ENCODE results near the gene TMEM128.
"Not testable (repeated sequence)": the region's sequence is repeated elsewhere in the genome, so short reads cannot be mapped to it uniquely, and the experiment has no call there.

The TMEM128 gene

DNA sequence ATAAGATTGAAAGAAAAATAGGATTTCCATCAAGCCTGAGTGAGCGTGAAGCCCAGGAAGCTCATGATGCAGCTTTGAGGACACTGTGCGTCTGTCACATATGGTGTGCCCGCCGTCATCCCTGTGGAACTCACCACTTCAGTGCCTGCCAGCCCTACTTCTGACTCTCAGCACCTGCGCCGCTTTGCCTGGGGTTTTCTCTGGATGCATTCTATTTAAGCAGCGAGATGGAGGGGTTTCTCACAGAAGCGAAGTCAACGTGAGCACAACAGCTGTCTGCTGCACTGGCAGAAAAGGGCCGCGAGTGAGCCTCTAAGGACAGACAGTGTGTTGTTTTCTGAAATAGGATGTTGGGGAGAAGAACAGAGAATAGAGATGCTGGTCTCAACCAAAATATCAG, 6.2 kb upstream of the TMEM128 start:
- DNase-seq: no peak

- DNase-seq: no peak
Measured at GRCh38 chr4:4249866-4250265, 1.8 kb upstream of the TMEM128 start.

DNA sequence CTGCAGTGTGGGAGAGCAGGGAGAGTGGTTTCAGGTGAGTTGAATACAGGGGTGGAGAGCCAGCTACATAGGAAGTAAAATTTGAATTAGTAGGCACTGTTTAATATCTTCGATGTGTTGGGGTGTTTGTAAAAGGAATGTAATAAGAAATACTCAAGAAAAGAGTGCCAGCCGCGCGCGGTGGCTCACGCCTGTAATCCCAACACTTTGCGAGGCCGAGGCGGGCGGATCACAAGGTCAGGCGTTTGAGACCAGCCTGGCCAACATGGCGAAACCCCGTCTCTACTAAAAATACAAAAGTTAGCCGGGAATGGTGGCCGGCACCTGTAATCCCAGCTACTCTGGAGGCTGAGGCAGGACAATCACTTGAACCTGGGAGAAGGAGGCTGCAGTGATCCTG, 1.3 kb upstream of the TMEM128 start:
- DNase-seq: not testable (repeated sequence)

DNA sequence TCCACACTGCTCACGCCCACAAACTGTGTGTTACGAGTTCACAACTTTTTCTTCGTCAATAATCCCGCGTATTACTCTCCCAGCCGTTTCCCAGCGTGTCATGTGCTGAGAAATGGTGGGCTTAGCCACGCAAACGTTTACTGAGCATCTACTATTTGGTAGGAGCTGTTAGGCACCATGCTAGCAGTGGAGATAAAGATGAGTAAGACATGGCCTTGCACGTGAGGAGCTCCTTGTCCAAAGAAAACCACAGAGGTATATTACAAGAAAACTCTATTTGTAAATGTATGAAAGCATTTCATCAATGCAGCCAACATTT, 821 bp upstream of the TMEM128 start:
- DNase-seq: no peak

GRCh38 chr4:4247696-4248028, 361 bp downstream of the TMEM128 start:
- no peak for DNase-seq

DNA sequence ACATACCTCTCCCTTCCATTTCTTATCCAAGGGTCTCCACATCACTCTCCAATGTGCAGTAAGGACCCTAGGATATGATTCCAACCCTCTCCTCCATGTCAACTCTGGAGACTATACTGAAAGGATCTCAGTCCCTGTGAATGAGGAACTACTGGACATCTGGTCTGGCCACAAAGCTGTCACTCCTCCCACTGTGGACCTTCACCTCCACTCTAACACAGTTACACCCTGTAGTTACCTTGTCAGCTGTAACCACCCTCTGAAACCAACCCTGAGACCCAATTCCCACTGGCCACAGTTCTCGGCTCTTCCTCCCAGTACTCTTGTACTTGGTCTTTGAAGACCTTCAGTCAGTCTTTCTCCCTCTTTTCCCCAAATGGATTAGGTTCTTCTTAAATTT, 2.9 kb downstream of the TMEM128 start:
- DNase-seq: no peak

GRCh38 chr4:4239551-4239950, 8.5 kb downstream of the TMEM128 start:
- DNase-seq: not testable (repeated sequence)

DNA sequence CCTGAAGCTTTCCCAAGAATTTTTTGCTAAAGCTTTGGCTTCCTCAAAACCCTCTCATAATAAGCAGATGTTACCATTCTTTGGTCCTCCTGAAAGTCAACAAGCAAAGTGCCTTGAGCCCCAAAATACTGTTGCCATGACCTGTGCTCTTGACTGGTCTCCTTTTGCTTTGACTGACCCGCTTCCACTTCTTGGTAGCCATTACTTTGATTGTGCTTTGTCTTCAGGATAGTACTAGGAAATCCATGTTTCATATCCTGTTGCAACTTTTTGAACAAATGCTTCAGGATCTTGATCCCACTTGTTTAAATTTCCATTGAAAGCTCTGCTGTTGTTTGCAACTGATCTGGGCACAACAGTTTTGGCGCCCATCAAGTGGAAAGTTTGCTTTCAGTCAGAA, 14.4 kb downstream of the TMEM128 start:
- no peak for DNase-seq

GRCh38 chr4:4228356-4228668, 19.7 kb downstream of the TMEM128 start:
- DNase-seq: no peak

GRCh38 chr4:4227510-4228355, 20.3 kb downstream of the TMEM128 start:
- DNase-seq: no peak

- no peak for DNase-seq
Measured at GRCh38 chr4:4226606-4227438, 21.2 kb downstream of the TMEM128 start, which contains the start of gene OTOP1. Gene OTOP1, minus strand, starts transcription at chr4:4226929. Its CDS starts 65 bp downstream, at chr4:4226864.

DNA sequence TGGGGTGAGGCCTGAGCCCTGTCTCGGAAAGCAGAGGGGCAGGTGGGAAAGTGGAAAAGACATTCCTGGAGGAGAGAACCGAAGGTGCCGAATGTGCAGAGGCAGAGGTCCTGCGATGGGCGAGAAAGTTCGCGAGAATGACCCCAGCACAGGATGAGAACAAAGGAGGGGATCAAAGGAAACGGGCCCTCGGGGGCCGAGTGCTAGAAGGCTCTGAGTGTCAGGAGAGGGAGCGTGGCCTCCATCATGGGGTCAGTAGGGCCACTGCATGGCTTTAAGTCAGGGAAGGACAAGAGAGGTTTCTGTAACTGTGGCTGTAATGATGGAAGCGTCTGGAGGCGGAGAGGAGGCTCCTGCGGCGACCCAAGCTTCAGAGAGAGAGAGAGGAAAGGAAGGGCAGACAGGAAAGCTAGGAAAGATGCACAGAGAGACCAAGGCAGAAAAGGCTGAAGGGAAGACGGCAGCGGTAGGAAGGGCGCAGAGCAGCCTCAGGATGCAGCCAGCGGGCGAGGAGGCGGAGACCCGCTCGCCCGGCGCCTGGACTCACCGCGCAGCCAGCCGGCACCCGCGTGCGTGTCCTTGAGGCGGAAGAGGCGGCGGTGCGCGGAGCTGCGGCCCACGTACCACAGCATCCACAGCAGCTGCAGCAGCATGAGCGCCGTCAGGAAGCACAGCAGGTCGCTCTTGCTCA, 22.0 kb downstream of the TMEM128 start:
- DNase-seq: no peak

- DNase-seq: no peak
Measured at GRCh38 chr4:4217113-4217512, 30.9 kb downstream of the TMEM128 start.

DNA sequence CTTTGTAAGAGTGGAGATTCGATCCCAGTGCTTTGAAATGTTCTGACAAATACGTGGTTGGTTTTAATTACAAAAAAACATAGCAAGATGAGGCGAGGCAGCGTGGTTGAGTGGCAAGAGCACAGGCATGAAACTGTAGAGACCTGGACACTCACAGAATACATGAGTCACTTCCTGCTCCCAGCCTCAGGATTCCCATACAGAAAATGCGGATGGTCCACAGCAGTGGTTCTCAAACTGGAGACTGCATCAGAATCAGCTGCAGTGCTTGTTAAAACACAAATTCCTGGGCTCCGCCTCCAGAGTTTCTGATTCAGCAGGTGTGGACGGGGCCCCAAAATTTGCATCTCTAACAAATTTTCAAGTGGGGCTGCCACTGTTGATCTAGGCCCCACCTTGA, 31.4 kb downstream of the TMEM128 start:
- DNase-seq: no peak

DNA sequence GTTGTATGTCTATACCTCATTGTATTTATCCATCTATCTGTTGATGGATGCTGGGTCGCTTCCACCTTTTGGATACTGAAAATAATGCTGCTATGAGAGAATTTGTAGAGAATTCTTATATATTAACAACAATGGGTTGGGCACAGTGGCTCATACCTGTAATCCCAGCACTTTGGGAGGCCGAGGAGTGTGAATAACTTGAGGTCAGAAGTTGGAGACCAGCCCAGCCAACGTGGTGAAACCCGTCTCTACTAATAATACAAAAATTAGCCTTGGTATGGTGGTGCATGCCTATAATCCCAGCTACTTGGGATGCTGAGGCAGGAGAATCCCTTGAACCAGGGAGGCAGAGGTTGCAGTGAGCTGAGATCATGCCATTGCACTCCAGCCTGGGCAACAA, 34.3 kb downstream of the TMEM128 start:
- DNase-seq: not testable (repeated sequence)

- no peak for DNase-seq
Measured at GRCh38 chr4:4206204-4206603, 41.8 kb downstream of the TMEM128 start.

DNA sequence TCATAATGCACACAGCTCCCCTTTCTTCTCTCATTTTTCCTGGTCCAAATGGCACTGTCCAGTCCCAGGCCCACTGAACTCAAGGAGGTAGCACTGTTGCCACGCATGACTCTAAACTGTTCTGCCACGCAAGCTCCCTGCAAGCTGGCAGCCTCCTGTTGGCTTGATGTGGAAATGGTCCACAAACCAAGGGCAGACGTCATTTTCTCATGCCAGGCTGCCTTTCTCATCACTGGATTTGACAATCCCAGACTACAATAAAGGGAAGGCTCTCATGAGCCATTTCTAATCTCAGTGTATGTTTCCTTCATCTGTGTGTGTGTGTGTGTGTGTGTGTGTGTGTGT, 43.6 kb downstream of the TMEM128 start:
- DNase-seq: no peak

GRCh38 chr4:4203688-4204400, 44.2 kb downstream of the TMEM128 start:
- DNase-seq: no peak

GRCh38 chr4:4202510-4202909, 45.5 kb downstream of the TMEM128 start:
- no peak for DNase-seq

DNA sequence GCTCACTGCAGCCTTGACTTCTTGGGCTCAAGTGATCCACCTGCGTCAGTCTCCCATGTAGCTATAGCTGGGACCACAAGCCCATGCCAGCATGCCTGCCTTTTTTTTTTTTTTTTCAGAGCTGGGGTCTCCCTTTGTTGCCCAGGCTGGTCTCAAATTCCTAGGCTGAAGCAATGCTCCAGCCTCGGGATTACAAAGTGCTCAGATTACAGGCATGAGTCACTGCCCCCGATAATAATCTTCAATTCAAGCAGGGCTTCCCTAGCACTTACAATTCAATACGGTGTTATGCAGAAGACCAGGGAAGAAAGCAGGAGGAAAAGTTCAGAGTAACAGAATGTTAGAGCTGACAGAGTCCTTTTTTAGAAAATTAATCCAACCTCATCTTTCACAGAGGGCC, 47.4 kb downstream of the TMEM128 start:
- no peak for DNase-seq

GRCh38 chr4:4195354-4195753, 52.7 kb downstream of the TMEM128 start:
- DNase-seq: no peak

GRCh38 chr4:4188557-4188956, 59.5 kb downstream of the TMEM128 start:
- DNase-seq: not testable (repeated sequence)

All from CD4-positive, alpha-beta T cell treated with Interleukin-12 subunit alpha and Interleukin-12 subunit beta, for 1 hour (primary cell).